ENCODE measurements around the gene PDSS2. TPM values are rescaled to one million over a fixed set of nuclear protein-coding genes. Genes with fewer than 3 reads are reported as not detected.

The PDSS2 gene
- total RNA-seq, 1 experiment from 2014 or later = 16.1 TPM

- no peaks in the 10 kb centered on the region for H3K27me3 ChIP-seq (replicated peaks; ENCODE audit: insufficient read depth, low read depth, low read length, poor library complexity)
- intact Hi-C loops (cut with micrococcal nuclease; ENCODE audit: unreplicated experiment) = no loop called here
- H3K4me3 ChIP-seq (ENCODE audit: low read depth, low read length, poor library complexity, severe bottlenecking) = no peak overlapping the region
- no peak for DNase-seq (ENCODE audit: low spot score)
- H3K4me1 ChIP-seq (ENCODE audit: insufficient read depth, low read length, poor library complexity, severe bottlenecking) = peaks cover 3% of the 10 kb centered on the region
- CTCF ChIA-PET = interaction anchor here (0.6 kb wide), 2 partner anchors 55 to 446 kb away, joined by 3 to 8 read pairs; no protein-coding TSS in a partner anchor
- POLR2A ChIA-PET (ENCODE audit: low non-redundant PET) = no interaction called here
- no peaks in the 10 kb centered on the region for H3K9me3 ChIP-seq (ENCODE audit: low read depth, low read length, poor library complexity, severe bottlenecking)
- BruUV-seq (replicated peaks) = no TSS peak
- H3K27ac ChIP-seq (ENCODE audit: low read depth, low read length, poor library complexity, severe bottlenecking) = no peak overlapping the region
- TF ChIP-seq CTCF (conservative IDR thresholded peaks at IDR 0.05; ENCODE audit: low read depth, low read length) (no peak), EZH2 (IDR thresholded peaks at IDR 0.05; ENCODE audit: borderline replicate concordance, low read depth, low read length, poor library complexity, severe bottlenecking) (no peak)
- no peaks in the 10 kb centered on the region for H3K36me3 ChIP-seq (ENCODE audit: insufficient read depth, low read length, poor library complexity, severe bottlenecking)
Measured at GRCh38 chr6:107209406-107210305, 249.7 kb downstream of the PDSS2 start.

GRCh38 chr6:107207251-107207873 lies 252.0 kb downstream of the PDSS2 start:
- CTCF ChIA-PET = no interaction called here
- POLR2A ChIA-PET (ENCODE audit: low non-redundant PET) = no interaction called here
- H3K36me3 ChIP-seq (ENCODE audit: insufficient read depth, low read length, poor library complexity, severe bottlenecking) = no peaks in the 10 kb centered on the region
- no peak overlapping the region for H3K4me3 ChIP-seq (ENCODE audit: low read depth, low read length, poor library complexity, severe bottlenecking)
- DNase-seq (ENCODE audit: low spot score) = no peak
- no peaks in the 10 kb centered on the region for H3K27me3 ChIP-seq (replicated peaks; ENCODE audit: insufficient read depth, low read depth, low read length, poor library complexity)
- no peaks in the 10 kb centered on the region for H3K9me3 ChIP-seq (ENCODE audit: low read depth, low read length, poor library complexity, severe bottlenecking)
- no peak for TF ChIP-seq CTCF (conservative IDR thresholded peaks at IDR 0.05; ENCODE audit: low read depth, low read length)
- TF ChIP-seq EZH2 (IDR thresholded peaks at IDR 0.05; ENCODE audit: borderline replicate concordance, low read depth, low read length, poor library complexity, severe bottlenecking) = no peak
- H3K4me1 ChIP-seq (ENCODE audit: insufficient read depth, low read length, poor library complexity, severe bottlenecking) = peaks cover 3% of the 10 kb centered on the region
- no peak overlapping the region for H3K27ac ChIP-seq (ENCODE audit: low read depth, low read length, poor library complexity, severe bottlenecking)
- intact Hi-C loops (cut with micrococcal nuclease; ENCODE audit: unreplicated experiment) = no loop called here
- no TSS peak for BruUV-seq (replicated peaks)

GRCh38 chr6:107205058-107205998 lies 254.0 kb downstream of the PDSS2 start:
- TF ChIP-seq CTCF (conservative IDR thresholded peaks at IDR 0.05; ENCODE audit: low read depth, low read length) (no peak), EZH2 (IDR thresholded peaks at IDR 0.05; ENCODE audit: borderline replicate concordance, low read depth, low read length, poor library complexity, severe bottlenecking) (no peak)
- POLR2A ChIA-PET (ENCODE audit: low non-redundant PET) = no interaction called here
- intact Hi-C loops (cut with micrococcal nuclease; ENCODE audit: unreplicated experiment) = no loop called here
- Histone ChIP-seq H3K36me3 (ENCODE audit: insufficient read depth, low read length, poor library complexity, severe bottlenecking) (no peaks in the 10 kb centered on the region), H3K9me3 (ENCODE audit: low read depth, low read length, poor library complexity, severe bottlenecking) (no peaks in the 10 kb centered on the region), H3K4me1 (ENCODE audit: insufficient read depth, low read length, poor library complexity, severe bottlenecking) (peaks cover 3% of the 10 kb centered on the region), H3K27me3 (replicated peaks; ENCODE audit: insufficient read depth, low read depth, low read length, poor library complexity) (no peaks in the 10 kb centered on the region), H3K4me3 (ENCODE audit: low read depth, low read length, poor library complexity, severe bottlenecking) (no peak overlapping the region), H3K27ac (ENCODE audit: low read depth, low read length, poor library complexity, severe bottlenecking) (no peak overlapping the region)
- BruUV-seq (replicated peaks) = no TSS peak
- peak; percentile 10 for DNase-seq (ENCODE audit: low spot score)
- CTCF ChIA-PET = no interaction called here
